ENCODE measurements around the gene ARHGAP6. TPM values are rescaled to one million over a fixed set of nuclear protein-coding genes. Genes with fewer than 3 reads are reported as not detected.

Gene ARHGAP6
- polyA plus RNA-seq, 4 donors = 1.1 to 3.5 (median 3.3) TPM; not detected in 1

DNA sequence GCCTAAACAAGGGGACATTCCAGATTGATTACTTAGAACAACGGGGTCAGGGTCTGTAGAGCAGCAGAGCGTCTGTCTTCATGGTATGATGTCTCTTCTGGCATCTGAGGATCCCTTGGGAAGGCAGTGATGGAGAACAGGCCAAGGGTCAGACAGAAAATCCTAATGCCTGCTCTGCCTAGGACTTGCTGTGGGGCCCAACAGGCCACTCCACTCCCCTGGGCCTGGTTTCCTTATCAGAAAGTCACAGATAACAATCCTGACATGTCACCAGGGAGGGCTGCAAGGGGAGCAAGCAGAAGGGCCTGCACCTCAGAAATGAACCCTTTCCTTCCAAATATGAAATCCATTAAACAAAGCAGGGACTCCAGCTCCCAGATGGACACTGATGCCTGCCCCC lies 21.4 kb upstream of the ARHGAP6 start:
- Histone ChIP-seq H3K4me1 (ENCODE audit: control insufficient read depth in 3 of 3, insufficient read depth in 2 of 3, low read depth in 1 of 3, low read length in 2 of 3) (no peaks in the 10 kb centered on the region), H3K9me3 (ENCODE audit: control insufficient read depth in 2 of 2, insufficient read depth in 1 of 2, low read depth in 1 of 2, low read length in 1 of 2) (no peaks in the 10 kb centered on the region), H3K27me3 (ENCODE audit: control insufficient read depth in 3 of 3, insufficient read depth in 3 of 3, low read length in 3 of 3) (no peaks in the 10 kb centered on the region), H3K27ac (ENCODE audit: low read depth in 1 of 3, low read length in 2 of 3) (no peak overlapping the region), H3K4me3 (ENCODE audit: low read depth in 1 of 3, low read length in 3 of 3) (no peak overlapping the region), H3K36me3 (ENCODE audit: control insufficient read depth in 3 of 3, insufficient read depth in 2 of 3, low read depth in 1 of 3, low read length in 3 of 3) (no peaks in the 10 kb centered on the region)
- 23 to 68% (median 62%) methylated on average over 2 of the region's 2 CpGs for WGBS, 3 donors
- FAIRE-seq = no peak
- no peak for DNase-seq

DNA sequence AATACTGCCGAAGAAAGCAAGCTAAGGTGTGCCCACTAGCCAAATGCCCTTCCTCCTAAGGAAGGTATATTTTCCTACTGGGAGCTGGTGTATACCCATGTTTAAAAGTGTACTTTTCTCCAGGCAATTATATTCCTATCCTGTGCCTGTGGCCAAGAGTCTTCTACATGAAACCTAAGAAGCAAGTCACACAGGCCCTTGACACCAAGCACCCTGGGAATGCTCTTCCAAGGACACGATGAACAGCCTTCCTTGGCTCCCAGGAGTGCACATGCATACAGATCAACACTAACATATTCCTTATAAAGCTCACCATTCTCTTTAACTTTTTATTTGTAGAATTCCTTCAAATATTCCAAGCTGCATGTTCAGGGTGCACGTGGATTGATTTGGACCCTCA lies 17.3 kb upstream of the ARHGAP6 start:
- no peaks in the 10 kb centered on the region for H3K27me3 ChIP-seq (ENCODE audit: control insufficient read depth in 3 of 3, insufficient read depth in 3 of 3, low read length in 3 of 3)
- no peaks in the 10 kb centered on the region for H3K4me1 ChIP-seq (ENCODE audit: control insufficient read depth in 3 of 3, insufficient read depth in 2 of 3, low read depth in 1 of 3, low read length in 2 of 3)
- H3K27ac ChIP-seq (ENCODE audit: low read depth in 1 of 3, low read length in 2 of 3) = no peak overlapping the region
- DNase-seq (no peak), FAIRE-seq (no peak)
- no peaks in the 10 kb centered on the region for H3K36me3 ChIP-seq (ENCODE audit: control insufficient read depth in 3 of 3, insufficient read depth in 2 of 3, low read depth in 1 of 3, low read length in 3 of 3)
- WGBS, 3 donors = 74 to 82% (median 76%) methylated on average over 3 of the region's 3 CpGs
- no peaks in the 10 kb centered on the region for H3K9me3 ChIP-seq (ENCODE audit: control insufficient read depth in 2 of 2, insufficient read depth in 1 of 2, low read depth in 1 of 2, low read length in 1 of 2)
- H3K4me3 ChIP-seq (ENCODE audit: low read depth in 1 of 3, low read length in 3 of 3) = no peak overlapping the region

- Histone ChIP-seq H3K27me3 (ENCODE audit: control insufficient read depth in 3 of 3, insufficient read depth in 3 of 3, low read length in 3 of 3) (no peaks in the 10 kb centered on the region), H3K9me3 (ENCODE audit: control insufficient read depth in 2 of 2, insufficient read depth in 1 of 2, low read depth in 1 of 2, low read length in 1 of 2) (no peaks in the 10 kb centered on the region), H3K27ac (ENCODE audit: low read depth in 1 of 3, low read length in 2 of 3) (no peak overlapping the region), H3K4me3 (ENCODE audit: low read depth in 1 of 3, low read length in 3 of 3) (no peak overlapping the region), H3K4me1 (ENCODE audit: control insufficient read depth in 3 of 3, insufficient read depth in 2 of 3, low read depth in 1 of 3, low read length in 2 of 3) (no peaks in the 10 kb centered on the region), H3K36me3 (ENCODE audit: control insufficient read depth in 3 of 3, insufficient read depth in 2 of 3, low read depth in 1 of 3, low read length in 3 of 3) (no peaks in the 10 kb centered on the region)
- FAIRE-seq (no peak), DNase-seq (no peak)
- WGBS, 3 donors = 34 to 38% (median 38%) methylated on average over 5 of the region's 5 CpGs
These were observed 12.4 kb upstream of the ARHGAP6 start for GRCh38 chrX:11678158-11678557.

- Histone ChIP-seq H3K36me3 (ENCODE audit: control insufficient read depth in 3 of 3, insufficient read depth in 2 of 3, low read depth in 1 of 3, low read length in 3 of 3) (no peaks in the 10 kb centered on the region), H3K27me3 (ENCODE audit: control insufficient read depth in 3 of 3, insufficient read depth in 3 of 3, low read length in 3 of 3) (no peaks in the 10 kb centered on the region), H3K4me1 (ENCODE audit: control insufficient read depth in 3 of 3, insufficient read depth in 2 of 3, low read depth in 1 of 3, low read length in 2 of 3) (no peaks in the 10 kb centered on the region), H3K4me3 (ENCODE audit: low read depth in 1 of 3, low read length in 3 of 3) (no peak overlapping the region), H3K9me3 (ENCODE audit: control insufficient read depth in 2 of 2, insufficient read depth in 1 of 2, low read depth in 1 of 2, low read length in 1 of 2) (no peaks in the 10 kb centered on the region), H3K27ac (ENCODE audit: low read depth in 1 of 3, low read length in 2 of 3) (no peak overlapping the region)
- 70 to 71% (median 71%) methylated on average over 4 of the region's 4 CpGs for WGBS, 3 donors
- no peak for DNase-seq
- no peak for FAIRE-seq
These were observed 6.5 kb upstream of the ARHGAP6 start for GRCh38 chrX:11672213-11672612.

GRCh38 chrX:11670316-11670715 lies 4.6 kb upstream of the ARHGAP6 start:
- no peak overlapping the region for H3K27ac ChIP-seq (ENCODE audit: low read depth in 1 of 3, low read length in 2 of 3)
- WGBS, 3 donors = 81 to 89% (median 82%) methylated on average over 1 of the region's 1 CpG
- H3K36me3 ChIP-seq (ENCODE audit: control insufficient read depth in 3 of 3, insufficient read depth in 2 of 3, low read depth in 1 of 3, low read length in 3 of 3) = no peaks in the 10 kb centered on the region
- no peaks in the 10 kb centered on the region for H3K9me3 ChIP-seq (ENCODE audit: control insufficient read depth in 2 of 2, insufficient read depth in 1 of 2, low read depth in 1 of 2, low read length in 1 of 2)
- H3K27me3 ChIP-seq (ENCODE audit: control insufficient read depth in 3 of 3, insufficient read depth in 3 of 3, low read length in 3 of 3) = peaks cover 0 to 6% (median 0%) of the 10 kb centered on the region in 3 donors
- no peak overlapping the region for H3K4me3 ChIP-seq (ENCODE audit: low read depth in 1 of 3, low read length in 3 of 3)
- FAIRE-seq = no peak
- no peak for DNase-seq
- H3K4me1 ChIP-seq (ENCODE audit: control insufficient read depth in 3 of 3, insufficient read depth in 2 of 3, low read depth in 1 of 3, low read length in 2 of 3) = no peaks in the 10 kb centered on the region

DNA sequence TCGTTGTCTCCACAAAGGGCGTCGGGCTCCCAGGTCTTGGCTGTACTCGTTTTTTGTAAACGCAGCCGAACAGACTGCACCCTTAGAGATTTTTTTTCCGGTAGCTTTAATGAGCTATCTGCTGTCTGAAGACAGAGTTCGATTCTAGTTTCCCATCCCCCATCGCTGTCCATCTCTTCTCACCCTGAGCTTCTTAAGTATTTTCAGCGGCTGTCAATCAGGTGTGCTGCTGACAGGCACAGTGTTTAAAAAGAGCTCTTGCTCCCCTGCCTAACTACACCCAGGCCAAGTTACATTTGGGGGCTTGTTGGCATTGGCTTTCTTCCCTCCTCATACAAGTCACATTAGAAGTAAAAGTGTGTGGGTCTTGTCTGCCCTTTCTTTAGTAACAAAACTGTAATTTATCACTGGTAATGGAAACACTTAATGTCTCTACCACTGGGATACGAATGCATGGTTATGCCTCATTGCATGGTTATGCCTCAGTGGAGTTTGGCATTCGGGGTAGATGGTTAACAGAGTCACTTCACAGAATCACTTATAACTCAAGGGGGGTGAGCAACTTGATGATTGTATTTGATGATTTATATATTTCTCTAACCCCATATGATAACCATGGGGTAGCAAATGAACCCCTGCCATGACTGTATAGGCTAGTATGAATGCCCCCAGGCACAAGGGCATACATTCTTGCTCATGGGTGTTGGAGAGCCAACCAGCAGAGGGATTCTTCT lies 1.4 kb upstream of the ARHGAP6 start:
- Histone ChIP-seq H3K27me3 (ENCODE audit: control insufficient read depth in 3 of 3, insufficient read depth in 3 of 3, low read length in 3 of 3) (peaks cover 0 to 9% (median 3%) of the 10 kb centered on the region in 3 donors), H3K36me3 (ENCODE audit: control insufficient read depth in 3 of 3, insufficient read depth in 2 of 3, low read depth in 1 of 3, low read length in 3 of 3) (no peaks in the 10 kb centered on the region), H3K4me1 (ENCODE audit: control insufficient read depth in 3 of 3, insufficient read depth in 2 of 3, low read depth in 1 of 3, low read length in 2 of 3) (no peaks in the 10 kb centered on the region), H3K9me3 (ENCODE audit: control insufficient read depth in 2 of 2, insufficient read depth in 1 of 2, low read depth in 1 of 2, low read length in 1 of 2) (no peaks in the 10 kb centered on the region), H3K27ac (ENCODE audit: low read depth in 1 of 3, low read length in 2 of 3) (no peak overlapping the region), H3K4me3 (ENCODE audit: low read depth in 1 of 3, low read length in 3 of 3) (no peak overlapping the region)
- no peak for FAIRE-seq
- no peak for DNase-seq
- WGBS, 3 donors = 21 to 39% (median 27%) methylated on average over 12 of the region's 12 CpGs

GRCh38 chrX:11666164-11666563 lies 444 bp upstream of the ARHGAP6 start:
- Histone ChIP-seq H3K27ac (ENCODE audit: low read depth in 1 of 3, low read length in 2 of 3) (no peak overlapping the region), H3K36me3 (ENCODE audit: control insufficient read depth in 3 of 3, insufficient read depth in 2 of 3, low read depth in 1 of 3, low read length in 3 of 3) (no peaks in the 10 kb centered on the region), H3K27me3 (ENCODE audit: control insufficient read depth in 3 of 3, insufficient read depth in 3 of 3, low read length in 3 of 3) (peaks cover 0 to 9% (median 3%) of the 10 kb centered on the region in 3 donors), H3K4me3 (ENCODE audit: low read depth in 1 of 3, low read length in 3 of 3) (peak overlapping the region in 1 of 3 donors; percentile 44), H3K9me3 (ENCODE audit: control insufficient read depth in 2 of 2, insufficient read depth in 1 of 2, low read depth in 1 of 2, low read length in 1 of 2) (no peaks in the 10 kb centered on the region), H3K4me1 (ENCODE audit: control insufficient read depth in 3 of 3, insufficient read depth in 2 of 3, low read depth in 1 of 3, low read length in 2 of 3) (no peaks in the 10 kb centered on the region)
- DNase-seq (peak in 1 of 2 donors; percentile 21), FAIRE-seq (no peak)
- WGBS, 3 donors = 2 to 31% (median 3%) methylated on average over 14 to 24 of the region's 24 CpGs

DNA sequence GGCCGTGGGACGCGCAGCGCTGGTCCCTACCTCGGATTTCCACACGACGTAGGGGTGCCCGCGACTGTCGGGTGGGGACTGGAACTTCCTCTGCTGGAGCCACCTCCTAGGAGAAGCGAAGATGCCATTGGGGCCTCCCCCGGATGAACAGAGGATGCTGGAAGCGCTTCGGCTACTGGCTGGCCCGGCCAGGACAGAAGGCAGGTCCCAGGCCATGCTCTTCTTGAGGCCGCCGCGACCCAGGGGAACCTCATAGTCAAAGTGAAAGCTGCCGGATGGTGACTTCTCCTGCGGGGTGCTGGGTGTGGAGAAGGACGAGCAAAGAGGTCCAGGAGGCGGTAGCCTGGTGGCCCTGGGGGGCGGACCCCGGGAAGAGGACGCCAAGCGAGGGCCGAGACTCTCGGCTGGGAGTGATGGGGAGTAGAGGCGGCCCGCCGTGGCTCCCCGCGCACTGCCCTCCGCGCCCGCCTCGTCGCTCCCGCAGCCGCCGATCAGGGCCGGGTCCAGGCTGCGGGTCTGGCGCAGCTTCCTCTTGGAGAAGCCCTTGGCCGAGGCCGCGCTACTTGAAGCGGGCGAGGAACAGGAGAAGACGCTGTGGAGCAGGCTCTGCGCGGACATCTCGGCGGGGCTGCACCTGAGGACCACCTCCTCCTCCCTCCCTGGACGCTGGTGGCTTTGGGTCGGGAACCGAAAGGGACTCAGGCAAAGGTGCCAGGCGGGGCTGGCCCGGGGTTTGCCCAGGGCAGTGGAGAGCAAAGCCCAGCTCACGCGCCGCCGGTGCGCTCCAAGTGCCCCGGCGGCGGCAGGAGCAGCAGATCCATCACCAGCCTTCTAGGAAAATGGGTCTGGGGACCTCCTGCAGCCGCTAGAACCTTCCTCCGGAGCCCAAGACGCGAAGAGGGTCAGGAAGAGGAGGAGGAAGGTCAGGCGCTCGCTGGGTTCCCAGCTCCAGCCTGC lies 1.2 kb downstream of the ARHGAP6 start:
- FAIRE-seq (no peak), DNase-seq (peak in 1 of 2 donors; percentile 16)
- Histone ChIP-seq H3K27ac (ENCODE audit: low read depth in 1 of 3, low read length in 2 of 3) (peak overlapping the region in 2 of 3 donors; percentile 48 to 49), H3K4me3 (ENCODE audit: low read depth in 1 of 3, low read length in 3 of 3) (peak overlapping the region in 1 of 3 donors; percentile 44), H3K4me1 (ENCODE audit: control insufficient read depth in 3 of 3, insufficient read depth in 2 of 3, low read depth in 1 of 3, low read length in 2 of 3) (no peaks in the 10 kb centered on the region), H3K27me3 (ENCODE audit: control insufficient read depth in 3 of 3, insufficient read depth in 3 of 3, low read length in 3 of 3) (peaks cover 0 to 9% (median 3%) of the 10 kb centered on the region in 3 donors), H3K36me3 (ENCODE audit: control insufficient read depth in 3 of 3, insufficient read depth in 2 of 3, low read depth in 1 of 3, low read length in 3 of 3) (no peaks in the 10 kb centered on the region), H3K9me3 (ENCODE audit: control insufficient read depth in 2 of 2, insufficient read depth in 1 of 2, low read depth in 1 of 2, low read length in 1 of 2) (no peaks in the 10 kb centered on the region)
- WGBS, 3 donors = 2 to 42% (median 27%) methylated on average over 36 to 73 of the region's 73 CpGs
